Vagina (tissue), 2 donors: ENCODE measurements around the gene MX2. TPM values are rescaled to one million over a fixed set of nuclear protein-coding genes. Genes with fewer than 3 reads are reported as not detected.

Experiments used
- DNase-seq, 2 donors: peaks; one replicate each; pipeline ENCODE4 v3.0.0-alpha.2; 2017; ENCODE audit errors: extremely low spot score in 2 of 2
- H3K27ac ChIP-seq: fragments of 200-600 bp; sonication (generic); one replicate; pipeline ENCODE4 v1.5.1; 2019
- H3K27me3 ChIP-seq: fragments of 200-600 bp; sonication (generic); one replicate; pipeline ENCODE4 v1.5.1; 2019
- H3K36me3 ChIP-seq, 2 donors: fragments of 200-600 bp; sonication (generic); one replicate each; pipeline ENCODE4 v1.5.1; 2017 to 2019
- H3K4me1 ChIP-seq: fragments of 200-600 bp; sonication (generic); one replicate; pipeline ENCODE4 v1.5.1; 2019
- H3K4me3 ChIP-seq, 2 donors: fragments of 200-600 bp; sonication (generic); 1 replicate in 1 of 2; 2 replicates in 1 of 2; pipeline ENCODE4 v1.5.1; 2016 to 2019
- H3K9me3 ChIP-seq: fragments of 200-600 bp; sonication (generic); one replicate; pipeline ENCODE4 v1.5.1; 2019
- CTCF ChIP-seq, 3 experiments: fragments of 450-650 bp in 2 of 3; fragments of 200-600 bp in 1 of 3; sonication (generic) in 1 of 3; IDR thresholded peaks; one replicate each; pipeline ENCODE4 v1.5.1; 2017 to 2019; ENCODE audit warnings: antibody characterized with exemption in 3 of 3, mild to moderate bottlenecking in 2 of 3, moderate library complexity in 2 of 3
- POLR2A ChIP-seq, 2 donors: fragments of 450-650 bp; IDR thresholded peaks; one replicate each; pipeline ENCODE4 v1.6.1; 2017; ENCODE audit warnings: antibody characterized with exemption in 2 of 2, mild to moderate bottlenecking in 2 of 2, moderate library complexity in 2 of 2
- POLR2AphosphoS5 ChIP-seq, 2 donors: sonication (generic); formaldehyde crosslinking; IDR thresholded peaks; one replicate each; pipeline ENCODE4 v1.9.0; 2017; ENCODE audit warnings: antibody characterized with exemption in 2 of 2, mild to moderate bottlenecking in 2 of 2, low read depth in 1 of 2; ENCODE audit not compliant: insufficient read depth in 1 of 2
- intact Hi-C: fragments of 100-400 bp; cut with DNase I; formaldehyde crosslinking; loops from one replicate; pipeline ENCODE4 v1.15.1; 2023
- total RNA-seq: library from RNA; depleted of rRNA; stranded (reverse); fragments of >200 nt; gene quantifications from one replicate; pipeline ENCODE4 v1.2.3, GENCODE V29; 2016

MX2 gene
- total RNA-seq, 1 donor from 2014 or later = 13.5 TPM

GRCh38 chr21:41433566-41433965, 71.7 kb downstream of the MX2 start:
- Histone ChIP-seq H3K27me3 (no peaks in the 10 kb centered on the region), H3K9me3 (no peaks in the 10 kb centered on the region), H3K36me3 (peaks cover 0 to 54% of the 10 kb centered on the region in 2 donors), H3K4me1 (no peaks in the 10 kb centered on the region), H3K27ac (no peak overlapping the region), H3K4me3 (no peak overlapping the region)
- no peak for DNase-seq
- intact Hi-C loops = no loop called here
- TF ChIP-seq POLR2A (IDR thresholded peaks at IDR 0.05) (no peak), POLR2AphosphoS5 (IDR thresholded peaks at IDR 0.05; ENCODE audit: insufficient read depth in 1 of 2, low read depth in 1 of 2) (no peak), CTCF (IDR thresholded peaks at IDR 0.05) (no peak)

- Histone ChIP-seq H3K27me3 (no peaks in the 10 kb centered on the region), H3K27ac (no peak overlapping the region), H3K4me3 (no peak overlapping the region), H3K36me3 (peaks cover 0 to 66% of the 10 kb centered on the region in 2 donors), H3K9me3 (no peaks in the 10 kb centered on the region), H3K4me1 (no peaks in the 10 kb centered on the region)
- no peak for TF ChIP-seq CTCF (IDR thresholded peaks at IDR 0.05)
- no peak for TF ChIP-seq POLR2AphosphoS5 (IDR thresholded peaks at IDR 0.05; ENCODE audit: insufficient read depth in 1 of 2, low read depth in 1 of 2)
- no peak for TF ChIP-seq POLR2A (IDR thresholded peaks at IDR 0.05)
- peak; percentile 29 to 74 for DNase-seq
- intact Hi-C loops = no loop called here
Observed at GRCh38 chr21:41435706-41436105, 73.9 kb downstream of the MX2 start.

GRCh38 chr21:41437729-41438128, 75.9 kb downstream of the MX2 start:
- H3K4me3 ChIP-seq = no peak overlapping the region
- H3K9me3 ChIP-seq = no peaks in the 10 kb centered on the region
- DNase-seq = peak; percentile 16 to 37
- peaks cover 0 to 69% of the 10 kb centered on the region in 2 donors for H3K36me3 ChIP-seq
- no peak overlapping the region for H3K27ac ChIP-seq
- no peak for TF ChIP-seq CTCF (IDR thresholded peaks at IDR 0.05)
- TF ChIP-seq POLR2A (IDR thresholded peaks at IDR 0.05) = no peak
- no peak for TF ChIP-seq POLR2AphosphoS5 (IDR thresholded peaks at IDR 0.05; ENCODE audit: insufficient read depth in 1 of 2, low read depth in 1 of 2)
- no peaks in the 10 kb centered on the region for H3K27me3 ChIP-seq
- intact Hi-C loops = no loop called here
- H3K4me1 ChIP-seq = no peaks in the 10 kb centered on the region

- H3K4me3 ChIP-seq = no peak overlapping the region
- no peak overlapping the region for H3K27ac ChIP-seq
- no peaks in the 10 kb centered on the region for H3K27me3 ChIP-seq
- TF ChIP-seq POLR2AphosphoS5 (IDR thresholded peaks at IDR 0.05; ENCODE audit: insufficient read depth in 1 of 2, low read depth in 1 of 2) = no peak
- no peak for TF ChIP-seq POLR2A (IDR thresholded peaks at IDR 0.05)
- TF ChIP-seq CTCF (IDR thresholded peaks at IDR 0.05) = no peak
- H3K4me1 ChIP-seq = no peaks in the 10 kb centered on the region
- H3K36me3 ChIP-seq = peaks cover 0 to 69% of the 10 kb centered on the region in 2 donors
- peak; percentile 34 to 70 for DNase-seq
- intact Hi-C loops = no loop called here
- no peaks in the 10 kb centered on the region for H3K9me3 ChIP-seq
Observed at GRCh38 chr21:41438425-41439113, 76.7 kb downstream of the MX2 start.

- peak in 1 of 2 donors; percentile 34 for DNase-seq
- Histone ChIP-seq H3K4me3 (no peak overlapping the region), H3K9me3 (no peaks in the 10 kb centered on the region), H3K27me3 (no peaks in the 10 kb centered on the region), H3K4me1 (no peaks in the 10 kb centered on the region), H3K27ac (no peak overlapping the region), H3K36me3 (peaks cover 0 to 70% of the 10 kb centered on the region in 2 donors)
- TF ChIP-seq POLR2A (IDR thresholded peaks at IDR 0.05) (no peak), CTCF (IDR thresholded peaks at IDR 0.05) (no peak), POLR2AphosphoS5 (IDR thresholded peaks at IDR 0.05; ENCODE audit: insufficient read depth in 1 of 2, low read depth in 1 of 2) (no peak)
- intact Hi-C loops = no loop called here
Observed at GRCh38 chr21:41439248-41439647, 77.4 kb downstream of the MX2 start.
